Non-pigmented ciliary epithelial cell (primary cell): ENCODE data around the gene PDE6G.
"Not testable (repeated sequence)": the region's sequence is repeated elsewhere in the genome, so short reads cannot be mapped to it uniquely, and the experiment has no call there.

Source experiments
- DNase-seq: peaks from one replicate; pipeline ENCODE4 v3.0.0-alpha.2; 2010; ENCODE audit warnings: low read depth

The PDE6G gene

DNA sequence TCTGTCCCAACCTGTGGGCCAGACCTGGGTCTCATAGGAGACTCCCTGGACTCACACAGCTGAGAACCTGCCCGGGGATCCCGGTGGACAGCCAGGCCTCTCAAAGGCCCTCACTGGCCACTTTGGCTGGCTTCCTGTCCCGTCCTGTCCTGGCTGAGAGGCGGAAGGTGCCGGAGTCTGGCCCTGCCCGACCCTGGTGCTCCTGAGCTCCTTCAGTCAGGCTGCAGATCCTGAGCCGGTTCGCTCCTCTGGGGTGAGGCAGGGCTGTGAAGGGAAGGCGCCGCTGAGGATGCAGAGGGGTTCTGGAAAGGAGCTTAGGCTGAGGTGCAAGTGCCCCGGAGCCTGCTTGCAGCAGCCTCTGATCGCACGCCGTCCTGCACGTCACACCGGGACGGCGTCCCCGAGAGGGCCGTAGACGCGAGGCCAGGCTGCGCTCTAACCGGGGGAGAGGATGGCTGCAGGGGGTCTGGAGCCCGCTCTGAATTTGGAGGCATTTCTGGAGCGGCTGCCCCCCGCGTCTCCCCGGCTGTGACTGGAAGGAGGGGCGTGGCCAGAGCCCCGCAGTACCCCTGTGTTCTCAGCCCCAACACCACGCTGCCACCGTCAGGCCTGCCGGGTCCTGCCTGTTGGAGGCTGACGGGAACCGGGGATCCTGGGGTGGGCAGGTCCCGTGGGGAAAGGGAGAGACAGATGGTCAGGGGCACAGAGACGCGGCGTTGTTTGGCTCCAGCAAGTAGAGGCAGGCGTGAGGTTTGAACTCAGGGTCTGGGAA is 31.6 kb upstream of the PDE6G start:
- DNase-seq: no peak

DNA sequence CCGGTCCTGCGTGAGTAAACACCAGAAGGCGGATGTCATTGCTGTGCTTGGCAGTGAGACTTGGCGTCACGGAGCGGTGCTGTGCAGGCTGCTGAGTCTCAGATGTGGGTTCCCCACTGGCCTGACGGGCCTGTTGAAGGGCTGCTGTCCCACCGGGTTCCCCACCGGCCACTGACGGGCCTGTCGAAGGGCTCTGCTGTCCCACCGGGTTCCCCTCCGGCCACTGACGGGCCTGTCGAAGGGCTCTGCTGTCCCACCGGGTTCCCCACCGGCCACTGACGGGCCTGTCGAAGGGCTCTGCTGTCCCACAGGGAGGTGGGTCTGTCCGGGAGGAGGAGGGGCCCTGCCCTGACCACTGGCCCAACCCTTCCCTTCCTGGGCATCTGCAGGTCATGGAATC is 30.3 kb upstream of the PDE6G start:
- no peak for DNase-seq

DNA sequence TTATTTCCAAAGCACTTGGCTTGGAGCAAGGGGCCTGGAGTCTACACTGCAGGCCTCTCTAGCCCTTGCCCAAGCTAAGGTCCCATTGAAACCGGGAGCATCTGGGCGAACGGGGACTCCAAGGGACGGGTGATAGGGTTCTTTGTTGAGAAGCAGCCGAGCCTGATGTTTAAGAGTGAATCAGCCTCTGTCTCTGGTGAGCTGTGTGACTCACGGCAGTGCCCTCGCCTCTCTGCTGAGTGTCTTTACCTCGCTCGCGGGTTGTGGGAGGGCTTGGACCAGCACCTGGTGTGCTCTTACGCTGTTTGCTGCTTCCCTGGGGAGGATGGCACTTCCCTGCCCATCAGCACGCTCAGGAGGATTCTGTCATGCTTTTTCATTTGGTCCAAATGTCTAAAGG is 28.8 kb upstream of the PDE6G start:
- peak; percentile 45 for DNase-seq

DNA sequence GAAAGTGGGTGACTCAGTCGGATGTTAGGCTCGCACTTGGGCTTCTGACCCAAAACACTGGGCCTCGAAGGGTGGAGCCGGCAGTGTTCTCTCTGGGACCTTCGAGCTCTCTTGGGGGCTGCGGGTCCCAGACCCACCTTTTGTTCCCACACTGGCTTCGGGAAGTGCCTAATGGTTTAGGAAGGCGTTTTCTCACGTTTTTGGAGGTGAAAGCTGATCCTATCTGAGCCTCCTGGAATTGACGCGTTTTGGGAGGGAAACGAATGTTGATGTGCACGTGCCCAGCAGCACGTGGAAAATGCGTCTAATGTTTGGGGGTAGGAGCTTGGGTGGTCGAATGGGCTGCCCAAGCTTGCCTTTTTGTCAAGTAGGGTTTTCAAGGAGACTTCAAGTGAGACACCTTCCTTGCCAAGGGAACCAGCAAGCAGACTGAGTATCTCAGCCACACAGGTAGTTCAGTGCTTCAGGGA is 28.1 kb upstream of the PDE6G start:
- DNase-seq: no peak

DNA sequence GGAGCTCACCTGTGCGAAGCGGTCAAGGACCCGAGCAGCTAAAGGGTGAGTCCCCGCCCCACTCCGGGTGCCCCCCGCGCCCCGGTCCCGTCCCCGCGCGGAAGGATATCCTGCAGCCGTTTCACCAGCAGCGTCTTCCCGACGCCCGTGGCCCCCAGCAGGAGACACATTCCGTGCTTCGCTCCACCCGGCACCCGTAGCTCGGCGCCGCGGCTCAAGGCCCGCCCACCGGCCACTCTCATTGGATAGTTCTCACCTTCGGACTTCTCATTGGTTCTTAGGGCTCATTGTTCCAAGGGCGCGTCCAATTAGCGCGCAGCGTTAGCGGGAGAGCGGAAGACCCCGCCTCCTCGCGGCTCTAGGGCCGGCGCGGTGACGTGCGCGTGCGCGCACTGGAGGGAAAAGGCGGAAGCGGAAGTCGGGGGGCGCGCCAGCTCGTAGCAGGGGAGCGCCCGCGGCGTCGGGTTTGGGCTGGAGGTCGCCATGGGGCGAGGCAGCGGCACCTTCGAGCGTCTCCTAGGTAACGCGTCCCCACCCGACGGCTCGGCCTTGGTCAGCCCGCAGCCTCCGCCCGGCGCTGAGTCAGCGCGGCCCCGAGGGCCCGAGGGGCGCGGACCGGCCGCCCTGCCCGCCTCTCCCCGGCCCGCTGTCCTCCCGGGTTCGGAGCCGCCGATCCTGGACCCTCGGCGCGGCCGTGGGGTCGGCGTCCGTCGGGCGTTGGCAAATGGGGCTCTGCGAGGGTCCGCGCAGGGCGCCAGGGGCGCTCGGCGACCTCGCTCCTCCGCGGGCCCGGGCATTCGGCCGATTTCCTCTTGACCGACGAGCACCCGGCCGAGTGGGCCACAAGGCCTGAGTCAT is 27.5 kb upstream of the PDE6G start, which contains the start of the genes ARL16 and HGS:
Gene ARL16, minus strand, starts transcription at position 214 of the 858 bp plus-strand sequence. Its CDS starts 44 bp downstream, at position 170.
Gene HGS, plus strand, starts transcription at position 428 of the 858 bp plus-strand sequence. Its CDS starts 56 bp downstream, at position 484.
- peak; percentile 96 for DNase-seq

DNA sequence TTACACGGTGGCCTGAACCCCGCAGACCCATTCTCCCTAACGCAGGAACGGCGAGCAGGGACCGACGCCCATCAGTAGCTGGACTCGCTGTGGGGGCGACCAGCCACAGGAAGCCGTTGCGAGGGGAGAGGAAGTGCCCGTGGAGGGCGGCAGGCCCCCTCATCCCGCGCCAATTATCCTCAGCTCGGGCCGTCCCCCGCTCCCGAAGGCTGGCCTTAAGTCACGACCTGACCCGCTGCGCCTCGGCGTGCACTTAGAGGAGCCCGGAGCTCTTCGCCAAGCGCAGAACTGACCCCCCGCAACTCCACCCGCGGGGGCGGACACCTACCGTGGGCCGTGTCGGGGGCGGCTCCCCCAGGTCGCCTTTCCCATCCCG is 26.9 kb upstream of the PDE6G start:
- no peak for DNase-seq

DNA sequence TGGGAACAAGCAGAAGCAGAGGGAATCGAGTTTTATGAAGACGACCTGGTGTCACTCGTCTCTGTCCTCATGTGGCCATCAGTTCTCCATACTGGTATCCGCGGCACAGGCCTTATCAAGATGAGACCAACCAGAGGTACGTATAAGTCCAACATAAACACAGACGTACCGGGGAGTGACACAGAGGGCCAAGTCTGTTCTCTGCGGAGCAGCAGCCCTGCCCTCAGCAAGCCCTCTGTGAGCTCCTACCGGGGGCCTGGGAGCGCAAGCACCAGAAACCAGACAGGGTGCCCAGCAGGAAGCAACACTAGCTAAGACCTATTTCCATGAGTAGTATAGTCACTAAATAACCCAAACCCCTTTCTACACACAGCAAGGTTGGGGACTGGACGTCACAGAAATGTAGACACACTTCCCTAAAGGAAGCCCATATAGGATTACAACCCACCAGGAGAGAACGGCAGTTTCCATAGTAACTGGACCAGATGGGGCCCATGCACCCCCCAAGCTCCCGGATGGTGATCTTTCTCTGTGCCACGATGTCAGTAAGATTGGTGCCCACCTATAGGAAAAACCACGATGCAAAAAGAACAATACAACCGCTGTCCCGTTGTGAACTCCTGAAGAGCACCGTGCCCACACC is 26.3 kb upstream of the PDE6G start:
- DNase-seq: no peak

DNA sequence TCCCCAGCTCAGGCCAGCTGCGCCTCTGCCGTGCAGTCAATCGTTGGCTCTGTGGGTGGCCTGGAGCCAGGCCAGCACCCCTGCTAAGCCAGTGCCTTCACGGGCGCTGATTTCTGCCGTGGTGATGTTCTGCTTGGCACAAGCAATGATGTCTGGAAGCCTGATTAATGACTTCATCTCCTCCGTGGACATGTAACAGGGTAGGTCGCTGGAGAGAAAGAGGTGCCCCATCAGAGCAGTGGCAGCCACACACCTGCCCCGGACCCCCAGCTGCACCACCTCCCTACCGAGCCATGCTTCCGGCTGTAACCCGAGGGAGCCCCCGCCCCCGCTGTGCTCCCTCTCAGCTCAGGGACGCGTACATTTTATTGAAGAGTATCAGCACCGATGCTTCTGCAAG is 25.3 kb upstream of the PDE6G start:
- DNase-seq: no peak

DNA sequence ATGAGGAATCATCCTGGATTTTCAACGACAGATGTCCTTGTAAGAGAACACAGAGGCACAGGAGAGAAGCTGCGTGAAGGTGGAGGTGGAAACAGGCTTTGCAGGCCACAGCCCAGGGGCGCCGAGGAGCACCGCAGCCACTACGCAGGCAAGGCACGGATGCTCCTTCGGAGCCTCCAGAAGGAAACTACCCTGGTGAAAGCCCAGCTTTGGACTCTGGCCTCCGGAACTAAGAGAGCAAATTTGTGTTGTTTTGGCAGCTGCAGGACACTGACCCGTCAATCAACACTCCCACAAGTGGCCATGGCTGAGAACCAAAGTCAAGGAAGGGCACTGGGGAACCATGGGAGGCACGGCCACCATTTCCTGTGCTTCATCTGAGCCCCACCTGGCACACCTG is 23.8 kb upstream of the PDE6G start:
- no peak for DNase-seq

DNA sequence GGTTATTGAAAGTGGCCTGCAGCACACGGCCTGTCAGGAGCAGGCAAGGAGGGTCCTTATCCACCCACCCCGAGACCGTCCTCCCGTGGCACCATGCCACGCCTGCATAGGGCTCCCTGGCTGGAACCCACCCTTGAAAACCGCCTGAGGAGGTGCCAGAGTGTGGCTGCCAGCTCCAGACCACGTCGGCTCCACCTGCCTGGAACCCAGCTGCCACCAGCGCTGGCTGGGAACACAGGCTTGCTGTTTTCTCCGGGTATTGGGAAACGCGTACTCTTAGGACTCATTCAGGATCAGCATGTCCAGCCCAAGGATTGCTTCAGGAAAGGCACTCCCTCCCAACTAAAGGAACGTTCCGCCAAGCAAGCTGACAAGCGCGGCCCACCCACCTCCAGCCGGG is 20.6 kb upstream of the PDE6G start:
- DNase-seq: no peak

DNA sequence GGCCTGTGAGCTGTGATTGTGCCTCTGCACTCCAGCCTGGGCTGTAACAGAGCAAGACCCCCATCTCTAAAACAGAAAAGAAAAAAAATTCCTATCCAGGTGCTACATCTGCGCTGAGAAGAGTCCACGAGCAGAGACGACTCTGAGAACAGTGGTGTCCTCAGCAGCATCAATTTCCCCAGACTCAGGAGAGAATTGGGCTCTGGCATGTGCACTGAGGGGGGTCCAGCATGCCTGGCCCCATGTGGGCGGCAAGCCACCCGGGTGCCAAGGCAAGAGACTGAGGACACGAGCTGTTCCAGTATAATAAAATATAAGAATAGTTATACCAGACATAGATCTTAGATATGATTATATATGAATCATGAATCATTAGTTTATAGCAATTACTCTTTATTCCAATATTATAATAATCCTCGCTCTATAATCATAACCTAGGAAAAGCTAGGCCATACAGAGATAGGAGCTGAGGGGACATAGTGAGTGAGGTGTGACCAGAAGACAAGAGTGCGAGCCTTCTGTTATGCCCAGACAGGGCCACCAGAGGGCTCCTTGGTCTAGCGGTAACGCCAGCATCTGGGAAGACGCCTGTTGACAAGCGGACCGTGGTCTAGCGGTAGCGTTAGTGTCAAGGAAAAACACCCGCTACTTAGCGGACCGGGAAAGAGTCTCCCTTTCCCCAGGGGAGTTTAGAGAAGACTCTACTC is 19.3 kb upstream of the PDE6G start:
- not testable (repeated sequence) for DNase-seq

DNA sequence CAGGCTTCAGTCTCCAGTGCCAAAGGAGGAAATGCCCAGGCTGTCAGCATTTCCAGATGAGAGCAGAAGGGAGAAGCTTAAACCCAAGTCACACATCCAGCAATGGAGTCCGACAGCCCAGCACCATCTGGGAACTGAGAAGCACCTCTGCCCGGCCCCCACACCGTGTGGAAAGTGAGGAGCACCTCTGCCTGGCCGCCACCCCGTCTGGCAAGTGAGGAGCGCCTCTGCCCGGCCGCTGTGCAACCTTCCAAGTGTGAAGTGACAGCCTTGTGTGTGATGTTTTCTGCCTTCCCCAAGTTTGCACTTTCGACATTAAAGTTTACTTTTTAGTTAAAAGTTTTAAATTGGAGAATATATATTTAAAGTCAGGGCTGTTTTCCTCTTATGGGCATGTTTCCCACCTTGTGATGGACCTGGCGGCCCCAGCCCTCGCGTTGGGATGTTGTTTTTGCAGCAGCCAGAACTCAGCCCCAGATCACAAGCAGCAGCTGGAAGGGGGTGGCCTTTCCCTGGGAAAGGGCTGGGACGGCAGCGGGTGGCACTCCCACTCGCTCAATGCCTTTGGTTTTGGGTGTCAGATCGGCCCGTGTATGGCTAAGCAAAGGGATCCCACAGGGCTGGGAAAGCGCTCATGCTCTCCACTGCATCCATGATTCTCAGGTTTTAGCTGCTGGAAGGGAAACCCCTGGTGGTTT is 17.4 kb upstream of the PDE6G start:
- no peak for DNase-seq

DNA sequence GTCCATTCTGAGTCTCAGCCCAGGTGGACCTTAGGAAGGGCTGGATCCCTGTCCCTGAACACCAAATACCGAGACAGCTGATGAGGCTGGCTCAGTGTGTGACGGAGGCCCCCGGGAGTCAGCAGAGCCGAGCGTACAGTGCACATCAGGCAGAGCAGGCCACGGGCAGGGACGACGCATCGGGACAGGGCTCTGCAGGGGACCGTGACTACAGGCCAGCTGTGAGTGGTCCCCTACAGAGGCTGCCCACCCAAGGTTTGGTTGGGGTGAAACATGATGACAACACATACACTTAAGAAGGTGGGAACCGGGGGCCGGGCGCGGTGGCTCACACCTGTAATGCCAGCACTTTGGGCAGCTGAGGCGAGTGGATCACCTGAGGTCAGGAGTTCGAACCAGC is 16.6 kb upstream of the PDE6G start:
- DNase-seq: no peak

DNA sequence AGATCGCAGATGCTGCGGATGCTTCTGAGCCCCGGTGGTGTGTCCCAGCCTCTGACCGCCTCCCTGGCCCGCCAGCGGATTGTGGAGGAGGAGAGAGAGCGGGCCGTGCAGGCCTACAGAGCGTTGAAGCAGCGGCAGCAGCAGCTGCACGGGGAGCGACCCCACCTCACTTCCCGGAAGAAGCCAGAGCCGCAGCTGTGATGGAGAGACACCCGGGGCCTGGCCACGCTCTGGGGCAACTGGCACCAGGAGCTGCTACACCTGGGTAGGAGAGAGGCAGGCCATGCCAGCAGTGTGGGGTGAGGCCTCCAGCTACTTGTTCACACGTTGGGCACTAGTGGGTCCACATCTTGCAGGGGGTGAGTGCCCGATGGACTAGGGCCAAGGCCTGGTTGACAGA is 16.2 kb upstream of the PDE6G start:
- DNase-seq: no peak

DNA sequence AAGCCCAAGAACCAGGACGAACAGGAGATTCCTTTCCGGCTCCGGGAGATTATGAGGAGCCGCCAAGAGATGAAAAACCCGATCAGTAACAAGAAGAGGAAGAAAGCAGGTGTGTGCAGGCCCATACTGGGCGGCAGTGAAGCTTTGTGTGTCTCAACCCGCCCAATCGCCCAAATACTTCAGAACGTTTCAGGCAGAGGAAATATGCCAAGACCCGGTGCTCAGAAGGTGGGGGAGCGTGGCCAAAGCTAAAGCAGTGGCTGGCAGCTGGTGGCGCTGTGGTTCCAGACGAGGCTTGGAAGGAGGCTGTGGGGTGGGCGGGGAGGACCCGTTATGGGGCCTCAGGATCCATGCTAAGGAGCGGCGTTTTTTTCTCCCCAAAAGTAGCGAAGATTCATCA is 11.4 kb upstream of the PDE6G start:
- no peak for DNase-seq

DNA sequence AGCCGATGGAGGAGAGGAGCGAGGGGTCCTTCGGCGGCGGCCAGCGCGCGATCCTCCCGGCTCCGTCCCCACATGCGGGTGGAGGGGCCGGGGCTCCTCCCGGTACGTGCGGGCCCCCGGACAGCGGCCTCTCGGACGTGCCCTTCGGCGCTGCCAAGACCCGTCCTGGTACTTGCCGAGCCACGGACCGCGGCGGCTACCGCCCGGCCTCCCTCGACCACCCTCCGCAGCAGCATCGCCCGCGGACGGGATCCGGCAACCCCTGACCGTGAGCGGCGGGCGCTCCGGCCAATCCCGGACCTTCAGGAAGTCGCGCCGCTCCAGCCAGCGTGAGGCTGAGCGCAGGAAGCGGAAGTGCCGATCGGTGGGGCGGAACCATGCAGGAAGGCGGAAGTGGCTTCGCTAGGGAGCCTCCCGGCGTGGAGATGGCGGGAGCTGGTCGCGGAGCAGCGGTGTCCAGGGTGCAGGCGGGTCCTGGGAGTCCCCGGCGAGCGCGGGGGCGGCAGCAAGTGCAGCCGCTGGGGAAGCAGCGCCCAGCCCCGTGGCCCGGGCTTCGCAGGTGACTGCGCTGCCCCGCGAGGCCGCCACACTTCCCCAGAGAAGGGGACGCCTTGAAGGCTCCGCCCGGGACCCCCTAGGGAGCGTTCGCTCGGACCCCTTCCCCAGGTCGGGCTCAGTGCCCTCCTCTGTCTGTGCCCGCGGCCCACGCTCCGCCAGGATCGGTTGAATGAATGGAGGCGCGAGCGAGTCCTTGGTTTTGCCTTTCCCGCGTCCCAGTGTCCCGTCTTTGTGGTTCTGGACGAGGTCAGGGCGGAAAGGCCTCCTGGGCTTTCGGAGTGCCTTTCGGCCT is 10.2 kb upstream of the PDE6G start, which contains the start of the genes CCDC137 and OXLD1:
Gene CCDC137, plus strand, starts transcription at position 396 of the 850 bp plus-strand sequence. Its CDS starts 30 bp downstream, at position 426.
Gene OXLD1, minus strand, starts transcription at position 264 of the 850 bp plus-strand sequence. Its CDS starts 28 bp downstream, at position 236.
- DNase-seq: peak; percentile 74

DNA sequence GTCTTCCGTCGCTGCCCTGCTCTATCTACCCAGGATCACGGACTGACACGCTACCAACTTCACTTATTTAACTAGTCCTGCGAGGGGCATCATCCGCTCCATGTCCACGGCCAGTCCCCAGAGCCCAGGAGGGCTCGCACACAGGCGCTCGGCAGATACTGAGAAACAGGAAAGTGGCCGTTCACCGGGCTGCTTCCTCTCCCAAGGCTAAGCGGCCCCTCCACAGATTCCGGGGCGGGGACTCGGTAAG is 9.7 kb upstream of the PDE6G start:
- DNase-seq: no peak

DNA sequence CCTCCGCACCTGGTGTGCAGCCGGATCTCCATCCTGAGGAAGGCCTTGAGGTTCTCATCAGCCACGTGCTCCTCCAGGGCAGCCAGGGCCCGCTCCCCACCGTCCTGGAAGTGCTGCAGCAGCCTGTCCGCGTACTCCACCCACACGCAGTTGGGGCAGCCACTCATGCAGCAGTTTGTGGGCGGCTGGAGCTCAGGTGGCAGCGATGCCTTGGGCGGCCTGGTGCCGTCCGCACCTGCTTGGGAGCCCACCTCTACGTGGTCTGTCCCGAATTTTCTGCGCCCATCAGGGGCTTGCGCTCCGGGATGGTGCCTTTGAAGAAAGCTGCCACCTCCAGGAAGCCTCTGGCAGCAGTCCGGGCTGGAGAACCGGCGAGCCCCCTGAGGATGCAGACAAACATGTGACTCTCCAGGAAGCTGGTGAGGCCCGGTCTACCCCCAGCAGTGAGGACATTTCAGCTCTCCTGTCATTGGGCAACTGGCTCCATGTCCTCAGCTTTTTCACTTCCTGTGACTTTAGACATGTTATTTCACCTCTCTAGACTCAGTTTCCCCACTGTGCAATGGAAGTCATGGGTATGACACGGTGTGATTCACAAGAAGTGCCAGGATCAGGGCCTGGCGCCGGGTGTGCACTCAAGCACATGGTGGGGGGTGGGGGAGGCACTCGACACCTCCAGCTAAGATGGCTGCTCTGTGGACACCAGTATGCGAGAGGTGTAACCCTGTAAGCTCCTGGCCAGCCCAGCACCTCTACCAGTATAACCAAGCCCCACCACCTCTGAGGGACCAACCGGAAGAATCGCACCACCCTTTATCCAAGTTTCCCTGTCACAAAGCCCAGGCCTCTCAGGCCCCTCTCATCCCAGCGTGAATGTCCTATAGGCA is 9.1 kb upstream of the PDE6G start:
- DNase-seq: no peak

DNA sequence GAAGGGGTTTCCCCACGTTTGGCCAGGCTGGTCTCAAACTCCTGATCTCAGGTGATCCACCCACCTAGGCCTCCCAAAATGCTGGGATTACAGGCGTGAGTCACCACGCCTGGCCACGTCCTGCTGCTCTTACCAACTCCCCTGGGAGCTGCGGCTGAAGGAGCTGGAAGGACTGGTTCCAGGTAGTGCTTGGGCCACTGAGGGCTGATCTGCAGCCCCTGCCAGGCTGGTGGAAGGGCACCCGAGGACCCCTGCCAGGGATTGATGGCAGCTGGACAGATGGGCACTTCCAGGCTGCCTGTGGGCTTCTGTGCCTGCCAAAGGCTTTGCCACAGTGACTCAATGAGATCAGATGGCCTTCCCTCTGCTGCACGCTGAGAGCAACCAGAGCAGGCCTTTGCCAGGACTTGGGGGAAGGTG is 7.7 kb upstream of the PDE6G start:
- DNase-seq: no peak
